HG02759 (cell line): ENCODE data around the gene KCNC3.

Experiments used
- ATAC-seq: cut with Tn5 transposase; IDR thresholded peaks from one replicate; pipeline ENCODE4 v1.9.1; 2021; ENCODE audit warnings: mild to moderate bottlenecking, moderate library complexity; ENCODE audit not compliant: unreplicated experiment

Gene KCNC3

GRCh38 chr19:50329146-50329925 is at the start of gene KCNC3:
Gene KCNC3, minus strand, starts transcription at chr19:50329377. Its CDS starts 295 bp downstream, at chr19:50329082.
- ATAC-seq: peak; percentile 54

GRCh38 chr19:50378863-50379236 is 49.7 kb upstream of the KCNC3 start:
- no peak for ATAC-seq

GRCh38 chr19:50378169-50378862 is 49.1 kb upstream of the KCNC3 start:
- ATAC-seq: no peak

- ATAC-seq: no peak
These were observed 48.3 kb upstream of the KCNC3 start for GRCh38 chr19:50377517-50377916.

- no peak for ATAC-seq
These were observed 47.9 kb upstream of the KCNC3 start for GRCh38 chr19:50377051-50377461.

- ATAC-seq: peak; percentile 91
These were observed 47.2 kb upstream of the KCNC3 start, which contains the start of gene NR1H2 for GRCh38 chr19:50376166-50377050. Gene NR1H2, plus strand, starts transcription at chr19:50376457. Its CDS starts 1,149 bp downstream, at chr19:50377606.

- ATAC-seq: no peak
These were observed 42.8 kb upstream of the KCNC3 start for GRCh38 chr19:50371914-50372475.

- ATAC-seq: peak; percentile 54
These were observed 39.7 kb upstream of the KCNC3 start for GRCh38 chr19:50368649-50369570.

GRCh38 chr19:50365434-50366306 is 36.5 kb upstream of the KCNC3 start, which contains the start of gene NAPSA:
Gene NAPSA, minus strand, starts transcription at chr19:50365639. Its CDS starts 18 bp downstream, at chr19:50365621.
- ATAC-seq: no peak

GRCh38 chr19:50362656-50363424 is 33.7 kb upstream of the KCNC3 start:
- no peak for ATAC-seq

GRCh38 chr19:50362030-50362412 is 32.8 kb upstream of the KCNC3 start:
- ATAC-seq: no peak

- no peak for ATAC-seq
These were observed 32.3 kb upstream of the KCNC3 start for GRCh38 chr19:50361290-50362029.

GRCh38 chr19:50359328-50359818 is 30.2 kb upstream of the KCNC3 start:
- ATAC-seq: no peak

- ATAC-seq: no peak
These were observed 29.5 kb upstream of the KCNC3 start for GRCh38 chr19:50358483-50359327.

GRCh38 chr19:50357178-50358100 is 28.3 kb upstream of the KCNC3 start:
- ATAC-seq: peak; percentile 58
